Kidney capillary endothelial cell (primary cell): ENCODE measurements around the gene NCK1.
"Not testable (repeated sequence)": the region's sequence is repeated elsewhere in the genome, so short reads cannot be mapped to it uniquely, and the experiment has no call there.

ENCODE experiments used
- DNase-seq: peaks from one replicate; pipeline ENCODE4 v3.0.0-alpha.2; 2018; ENCODE audit warnings: low spot score

Gene NCK1

GRCh38 chr3:136862617-136863322 is 762 bp downstream of the NCK1 start:
- DNase-seq = no peak

GRCh38 chr3:136869282-136869681 is 7.3 kb downstream of the NCK1 start:
- no peak for DNase-seq

GRCh38 chr3:136872258-136872657 is 10.2 kb downstream of the NCK1 start:
- DNase-seq = not testable (repeated sequence)

DNA sequence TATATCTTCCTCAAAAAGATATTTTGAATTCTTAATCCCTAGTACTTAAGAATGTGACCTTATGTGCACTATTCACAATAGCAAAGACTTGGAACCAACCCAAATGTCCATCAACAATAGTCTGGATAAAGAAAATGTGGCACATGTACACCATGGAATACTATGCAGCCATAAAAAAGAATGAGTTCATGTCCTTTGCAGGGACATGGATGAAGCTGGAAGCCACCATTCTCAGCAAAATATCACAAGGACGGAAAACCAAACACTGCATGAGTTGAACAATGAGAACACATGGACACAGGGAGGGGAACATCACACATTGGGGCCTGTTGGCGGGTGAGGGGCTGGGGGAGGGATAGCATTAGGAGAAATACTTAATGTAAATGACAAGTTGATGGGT is 17.5 kb downstream of the NCK1 start:
- DNase-seq = not testable (repeated sequence)

DNA sequence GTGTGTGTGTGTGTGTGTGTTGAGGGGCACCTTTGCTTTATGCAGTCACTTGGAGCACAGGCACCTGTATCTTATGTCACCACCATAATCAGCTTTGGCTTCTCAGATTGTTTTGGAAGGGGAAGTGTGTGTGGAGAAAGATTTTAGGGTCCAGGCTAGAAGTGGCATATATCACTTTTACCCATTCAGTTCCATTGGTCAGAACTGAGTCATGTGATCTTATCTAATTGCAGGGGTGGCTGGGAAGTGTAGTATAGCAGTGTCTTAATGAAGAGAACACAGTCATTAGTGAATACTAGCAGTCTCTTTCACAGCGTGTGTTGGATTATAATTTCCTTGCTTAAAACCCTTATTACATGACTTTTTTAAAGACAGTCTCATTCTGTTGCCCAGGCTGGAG is 20.6 kb downstream of the NCK1 start:
- no peak for DNase-seq

GRCh38 chr3:136883967-136884720 is 22.1 kb downstream of the NCK1 start:
- DNase-seq = no peak

- no peak for DNase-seq
These were observed 23.6 kb downstream of the NCK1 start for GRCh38 chr3:136885357-136886213.

DNA sequence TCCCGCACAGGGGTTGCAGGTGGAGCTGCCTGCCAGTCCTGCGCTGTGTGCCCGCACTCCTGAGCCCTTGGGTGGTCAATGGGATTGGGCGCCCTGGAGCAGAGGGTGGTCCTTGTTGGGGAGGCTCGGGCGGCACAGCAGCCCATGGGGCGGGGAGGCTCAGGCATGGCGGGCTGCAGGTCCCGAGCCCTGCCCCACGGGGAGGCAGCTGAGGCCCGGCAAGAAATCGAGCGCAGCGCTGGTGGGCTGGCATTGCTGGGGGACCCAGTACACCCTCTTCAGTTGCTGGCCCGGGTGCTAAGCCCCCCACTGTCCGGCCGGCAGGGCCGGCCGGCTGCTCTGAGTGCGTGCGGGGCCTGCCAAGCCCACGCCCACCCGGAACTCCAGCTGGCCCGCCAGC is 27.9 kb downstream of the NCK1 start:
- no peak for DNase-seq

DNA sequence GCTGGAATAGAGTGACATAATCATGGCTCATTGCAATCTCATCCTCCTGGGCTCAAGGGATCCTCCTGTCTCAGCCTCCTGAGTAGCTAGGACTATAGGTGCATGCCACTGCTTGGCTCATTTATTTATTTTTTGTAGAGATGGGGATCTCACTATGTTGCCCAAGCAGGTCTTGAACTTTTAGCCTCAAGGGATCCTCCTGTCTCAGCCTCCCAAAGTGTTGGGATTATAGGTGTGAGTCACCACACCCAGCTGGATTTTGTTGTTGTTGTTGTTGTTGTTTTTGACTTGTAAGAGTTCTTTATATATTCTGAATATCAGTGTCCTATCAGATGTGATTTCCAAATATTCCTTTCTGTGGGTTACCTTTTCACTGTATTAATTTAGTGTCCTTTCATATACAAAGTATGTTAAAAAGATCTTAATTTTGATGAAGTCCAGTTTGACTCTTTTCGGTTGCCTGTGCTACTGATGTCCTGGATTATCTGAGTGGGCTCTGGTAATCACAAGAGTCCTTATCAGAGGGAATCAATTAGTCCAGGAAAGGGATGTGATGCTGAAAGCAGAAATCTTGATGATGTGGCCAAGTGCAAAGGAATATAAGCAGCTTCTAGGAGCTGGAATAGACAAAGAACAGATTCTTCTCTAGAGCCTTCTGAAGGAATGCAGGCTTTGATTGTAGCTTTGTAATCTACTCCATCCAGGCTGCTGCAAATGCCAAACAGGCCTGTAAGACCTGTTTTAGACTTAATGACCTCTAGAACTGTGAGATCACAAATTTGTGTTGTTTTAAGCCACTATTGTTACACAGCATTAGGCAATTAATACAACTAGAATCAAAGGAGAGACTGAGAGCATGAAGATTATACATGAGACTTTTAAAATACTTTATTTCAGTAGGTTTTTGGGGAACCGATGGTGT is 30.2 kb downstream of the NCK1 start:
- DNase-seq = no peak

DNA sequence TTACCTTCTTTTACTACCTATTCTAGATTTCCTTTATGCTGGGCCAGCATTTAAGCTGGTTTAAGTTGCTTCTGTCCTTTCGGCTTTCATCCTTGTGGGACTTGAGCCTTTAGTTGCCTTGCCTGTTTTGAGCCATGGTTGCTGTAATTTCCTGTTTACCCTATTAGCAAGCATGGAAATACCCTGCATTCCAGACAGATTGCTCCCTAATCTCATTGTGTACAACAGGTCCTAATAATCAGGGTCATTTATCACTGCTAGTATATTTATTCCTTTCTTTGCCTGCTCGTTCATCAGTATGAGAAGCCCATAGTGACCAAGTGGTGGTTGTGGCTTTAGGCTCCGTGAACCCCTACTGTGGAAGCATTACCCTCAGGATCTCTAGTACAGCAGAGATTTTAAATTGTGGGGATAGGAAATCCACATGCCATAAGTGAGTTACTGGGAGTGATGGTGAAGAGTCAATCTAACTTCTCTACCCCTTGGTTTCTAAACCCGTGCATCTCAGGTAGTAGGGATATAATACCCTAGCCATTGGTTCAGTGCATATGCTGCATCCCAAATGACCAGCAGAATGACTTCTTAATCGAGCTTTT is 31.9 kb downstream of the NCK1 start:
- DNase-seq = peak; percentile 84

- not testable (repeated sequence) for DNase-seq
These were observed 35.2 kb downstream of the NCK1 start for GRCh38 chr3:136897171-136897570.

- no peak for DNase-seq
These were observed 36.5 kb downstream of the NCK1 start for GRCh38 chr3:136898549-136898948.

DNA sequence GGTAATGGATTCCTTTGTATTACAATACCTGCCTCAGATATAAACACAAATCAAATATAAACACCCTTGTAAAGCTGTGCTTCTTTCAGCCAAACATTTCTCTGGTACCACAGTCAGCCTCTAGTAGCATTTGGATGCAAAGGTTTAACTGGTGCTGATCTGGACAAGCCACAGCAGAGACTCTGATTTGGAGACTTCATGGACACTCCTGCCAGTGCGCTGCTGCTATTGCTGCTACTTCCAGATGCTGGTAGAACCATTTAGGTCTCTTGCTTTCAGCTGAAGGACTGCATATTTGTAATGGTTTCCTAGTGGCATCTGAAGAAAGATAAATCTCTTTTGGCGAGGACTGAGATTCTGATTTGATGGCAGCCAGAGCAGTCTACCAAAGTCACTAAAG is 36.9 kb downstream of the NCK1 start:
- no peak for DNase-seq

DNA sequence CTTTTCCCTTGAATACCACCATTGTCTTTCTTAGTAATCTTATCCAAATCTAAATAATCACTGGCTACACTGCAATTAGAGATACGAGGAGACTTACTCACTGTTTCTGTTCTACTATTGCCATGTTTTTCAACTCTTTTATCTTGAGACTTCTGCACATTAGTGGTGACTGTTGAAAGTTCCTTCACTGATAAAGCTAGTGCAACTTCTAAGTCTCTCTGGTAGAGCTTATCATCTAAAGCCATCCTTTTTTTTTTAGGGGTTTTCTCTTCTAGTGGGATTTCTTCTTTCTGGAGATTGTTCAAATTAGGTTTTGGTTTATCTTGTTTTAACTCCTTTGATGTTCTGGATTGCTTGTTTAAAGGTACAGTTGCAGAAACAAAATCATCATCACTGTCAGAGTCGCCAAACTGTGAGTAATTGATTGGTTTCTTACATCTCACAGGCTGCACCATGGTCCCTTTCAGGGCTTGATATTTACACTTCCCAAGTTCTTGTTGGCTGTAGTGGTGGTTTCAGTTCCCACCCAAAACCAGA is 37.7 kb downstream of the NCK1 start:
- DNase-seq = no peak

GRCh38 chr3:136900694-136901093 is 38.7 kb downstream of the NCK1 start:
- not testable (repeated sequence) for DNase-seq

- no peak for DNase-seq
These were observed 39.4 kb downstream of the NCK1 start for GRCh38 chr3:136901391-136901790.

DNA sequence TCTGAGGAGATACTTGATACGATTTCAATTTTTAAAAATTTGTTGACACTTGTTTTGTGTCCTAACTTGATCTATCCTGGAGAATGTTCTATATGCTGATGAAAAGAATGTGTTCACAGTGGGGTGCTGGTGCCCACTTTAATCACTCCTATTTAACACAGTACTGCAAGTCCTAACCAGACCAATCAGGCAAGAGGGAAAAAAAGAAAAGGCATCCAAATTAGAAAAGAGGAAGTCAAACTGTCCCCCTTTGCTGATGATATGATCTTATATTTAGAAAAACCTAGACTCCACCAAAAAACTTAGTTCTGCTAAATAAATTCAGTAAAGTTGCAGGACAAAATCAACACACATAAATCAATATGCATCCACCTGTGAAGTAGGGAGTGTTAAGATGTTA is 40.5 kb downstream of the NCK1 start:
- DNase-seq = not testable (repeated sequence)

- no peak for DNase-seq
These were observed 41.9 kb downstream of the NCK1 start for GRCh38 chr3:136903899-136904298.

DNA sequence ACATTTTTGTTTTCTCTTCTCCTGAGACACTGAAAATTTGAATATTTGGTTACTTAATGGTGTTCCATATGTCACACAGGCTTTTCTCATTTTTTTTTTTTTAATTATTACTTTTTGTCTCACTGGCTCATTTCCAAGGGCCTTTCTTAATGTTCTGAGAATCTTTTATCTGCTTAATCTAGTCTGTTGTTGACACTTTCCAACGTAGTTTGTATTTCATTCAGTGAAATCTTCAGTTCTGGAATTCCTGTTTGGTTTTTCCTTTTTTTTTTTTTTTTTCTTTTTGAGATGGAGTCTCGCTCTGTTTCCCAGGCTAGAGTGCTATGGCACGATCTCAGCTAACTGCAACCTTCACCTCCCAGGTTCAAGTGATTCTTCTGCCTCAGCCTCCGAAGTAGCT is 42.7 kb downstream of the NCK1 start:
- DNase-seq = no peak

GRCh38 chr3:136905549-136905948 is 43.5 kb downstream of the NCK1 start:
- no peak for DNase-seq

DNA sequence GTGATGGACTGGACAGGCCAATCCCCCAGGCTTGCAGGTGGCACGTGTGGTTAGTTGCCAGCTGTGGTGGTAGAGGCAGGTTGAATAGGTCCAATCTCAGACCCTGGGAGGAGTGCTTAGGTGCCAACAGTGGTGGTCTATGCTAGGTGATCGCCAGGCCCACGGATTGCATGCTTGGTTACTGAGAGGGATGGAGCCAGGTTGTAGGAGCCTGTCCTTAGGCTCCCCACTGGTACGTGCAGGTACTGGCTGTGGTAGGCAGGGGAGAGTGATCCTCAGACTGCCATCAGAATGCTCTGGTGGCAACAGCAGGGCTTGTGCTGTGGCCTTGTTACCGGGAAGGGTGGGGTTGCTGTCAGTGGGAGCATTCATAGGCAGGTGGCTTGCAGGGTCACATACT is 44.7 kb downstream of the NCK1 start:
- DNase-seq = no peak
